HG03457 (cell line): ENCODE results near the gene TST.
A peak's percentile ranks its signal among the peaks of the same experiment; 100 is the strongest.

Experiments
- ATAC-seq: cut with Tn5 transposase; IDR thresholded peaks from one replicate; pipeline ENCODE4 v1.9.1; 2021; ENCODE audit warnings: moderate number of reproducible peaks; ENCODE audit not compliant: unreplicated experiment

TST gene

GRCh38 chr22:37019309-37020191 is at the start of gene TST, which contains the start of gene MPST:
TSS of gene TST (minus strand) at chr22:37019447. CDS start at chr22:37018732, 715 bp downstream.
TSS of gene MPST (plus strand) at chr22:37019742. CDS start at chr22:37019837, 95 bp downstream.
- ATAC-seq = peak; percentile 66

- no peak for ATAC-seq
These were observed 49.6 kb upstream of the TST start for GRCh38 chr22:37068859-37069258.

- no peak for ATAC-seq
These were observed 48.2 kb upstream of the TST start for GRCh38 chr22:37067428-37067827.

- no peak for ATAC-seq
These were observed 46.7 kb upstream of the TST start for GRCh38 chr22:37065961-37066360.

- ATAC-seq = no peak
These were observed 45.9 kb upstream of the TST start for GRCh38 chr22:37065180-37065579.

GRCh38 chr22:37064553-37064952 is 45.3 kb upstream of the TST start:
- no peak for ATAC-seq

- no peak for ATAC-seq
These were observed 44.5 kb upstream of the TST start for GRCh38 chr22:37063431-37064420.

- ATAC-seq = no peak
These were observed 43.6 kb upstream of the TST start for GRCh38 chr22:37062702-37063381.

GRCh38 chr22:37062376-37062675 is 43.1 kb upstream of the TST start:
- no peak for ATAC-seq

- no peak for ATAC-seq
These were observed 42.5 kb upstream of the TST start for GRCh38 chr22:37061611-37062375.

- ATAC-seq = no peak
These were observed 41.8 kb upstream of the TST start for GRCh38 chr22:37060801-37061610.

- ATAC-seq = no peak
These were observed 40.7 kb upstream of the TST start for GRCh38 chr22:37059876-37060449.

- ATAC-seq = no peak
These were observed 39.9 kb upstream of the TST start for GRCh38 chr22:37058917-37059701.

GRCh38 chr22:37057796-37058510 is 38.7 kb upstream of the TST start:
- no peak for ATAC-seq

- ATAC-seq = no peak
These were observed 38.0 kb upstream of the TST start for GRCh38 chr22:37057226-37057625.

GRCh38 chr22:37056246-37056645 is 37.0 kb upstream of the TST start:
- no peak for ATAC-seq

GRCh38 chr22:37054600-37055365 is 35.5 kb upstream of the TST start:
- ATAC-seq = no peak
